GM20431 (cell line): ENCODE measurements around the gene PCCA.

ENCODE experiments used
- in situ Hi-C: fragments of 300-500 bp; cut with MseI, MboI; formaldehyde crosslinking; loops from one replicate; pipeline ENCODE4 v1.15.0; 2020; ENCODE audit warnings: low sequenced_read_pairs; ENCODE audit not compliant: unreplicated experiment

The PCCA gene

GRCh38 chr13:100478107-100478809 is 389.4 kb downstream of the PCCA start:
- in situ Hi-C loops, result no loop called here

- in situ Hi-C loops, result no loop called here
Observed at GRCh38 chr13:100480676-100481075, 391.8 kb downstream of the PCCA start.

- in situ Hi-C loops, result no loop called here
Observed at GRCh38 chr13:100483139-100483538, 394.2 kb downstream of the PCCA start.

GRCh38 chr13:100483841-100484381 is 395.0 kb downstream of the PCCA start:
- in situ Hi-C loops, result no loop called here

GRCh38 chr13:100484702-100485101 is 395.8 kb downstream of the PCCA start:
- in situ Hi-C loops, result no loop called here

- in situ Hi-C loops, result no loop called here
Observed at GRCh38 chr13:100485265-100485664, 396.4 kb downstream of the PCCA start.

GRCh38 chr13:100490692-100491091 is 401.8 kb downstream of the PCCA start:
- in situ Hi-C loops, result no loop called here

- in situ Hi-C loops, result no loop called here
Observed at GRCh38 chr13:100491164-100491842, 402.4 kb downstream of the PCCA start.

- in situ Hi-C loops, result no loop called here
Observed at GRCh38 chr13:100493418-100493817, 404.5 kb downstream of the PCCA start.

- in situ Hi-C loops, result no loop called here
Observed at GRCh38 chr13:100495455-100495854, 406.6 kb downstream of the PCCA start.

- in situ Hi-C loops, result no loop called here
Observed at GRCh38 chr13:100497389-100497788, 408.5 kb downstream of the PCCA start.

GRCh38 chr13:100502446-100502845 is 413.6 kb downstream of the PCCA start:
- in situ Hi-C loops, result loop anchor here (25.0 kb wide), 3 partner anchors 265 to 840 kb away; no protein-coding TSS in a partner anchor

GRCh38 chr13:100503622-100504021 is 414.7 kb downstream of the PCCA start:
- in situ Hi-C loops, result loop anchor here (25.0 kb wide), 3 partner anchors 266 to 841 kb away; no protein-coding TSS in a partner anchor

- in situ Hi-C loops, result loop anchor here (25.0 kb wide), 3 partner anchors 269 to 844 kb away; no protein-coding TSS in a partner anchor
Observed at GRCh38 chr13:100506154-100506553, 417.3 kb downstream of the PCCA start.

GRCh38 chr13:100506600-100507422 is 417.9 kb downstream of the PCCA start:
- in situ Hi-C loops, result loop anchor here (25.0 kb wide), 3 partner anchors 270 to 845 kb away; no protein-coding TSS in a partner anchor

GRCh38 chr13:100508455-100508854 is 419.6 kb downstream of the PCCA start:
- in situ Hi-C loops, result loop anchor here (25.0 kb wide), 3 partner anchors 271 to 846 kb away; no protein-coding TSS in a partner anchor

GRCh38 chr13:100508996-100509395 is 420.1 kb downstream of the PCCA start:
- in situ Hi-C loops, result loop anchor here (25.0 kb wide), 3 partner anchors 272 to 847 kb away; no protein-coding TSS in a partner anchor

- in situ Hi-C loops, result loop anchor here (25.0 kb wide), 3 partner anchors 273 to 848 kb away; no protein-coding TSS in a partner anchor
Observed at GRCh38 chr13:100510208-100510957, 421.5 kb downstream of the PCCA start.

- in situ Hi-C loops, result loop anchor here (25.0 kb wide), 3 partner anchors 274 to 849 kb away; no protein-coding TSS in a partner anchor
Observed at GRCh38 chr13:100511466-100511865, 422.6 kb downstream of the PCCA start.
